ENCODE data around the gene SCAP. TPM values are rescaled to one million over a fixed set of nuclear protein-coding genes. Genes with fewer than 3 reads are reported as not detected.

The SCAP gene
- total and polyA plus RNA-seq, 12 donors = 31.7 to 56.7 (median 40.4) TPM

GRCh38 chr3:47503033-47503432 lies 27.3 kb upstream of the SCAP start:
- no peaks in the 10 kb centered on the region for H3K9me3 ChIP-seq
- H3K27me3 ChIP-seq = no peaks in the 10 kb centered on the region
- DNase-seq = no peak
- H3K4me3 ChIP-seq = no peak overlapping the region
- ATAC-seq = no peak
- no peak overlapping the region for H3K27ac ChIP-seq
- TF ChIP-seq CTCF (IDR thresholded peaks at IDR 0.05) = no peak
- intact Hi-C loops (cut with DNase I) = no loop called here
- WGBS, 2 donors = 78 to 85% methylated on average over 2 of the region's 2 CpGs
- H3K36me3 ChIP-seq = peaks cover 0 to 98% (median 40%) of the 10 kb centered on the region in 9 donors
- no peaks in the 10 kb centered on the region for H3K4me1 ChIP-seq

- ATAC-seq (peak in 1 of 8 donors; percentile 38), DNase-seq (no peak)
- no peak overlapping the region for H3K27ac ChIP-seq
- peaks cover 0 to 89% (median 32%) of the 10 kb centered on the region in 9 donors for H3K36me3 ChIP-seq
- no peaks in the 10 kb centered on the region for H3K9me3 ChIP-seq
- no peaks in the 10 kb centered on the region for H3K27me3 ChIP-seq
- intact Hi-C loops (cut with DNase I) = no loop called here
- H3K4me3 ChIP-seq = no peak overlapping the region
- no peak for TF ChIP-seq CTCF (IDR thresholded peaks at IDR 0.05)
- no peaks in the 10 kb centered on the region for H3K4me1 ChIP-seq
Observed at GRCh38 chr3:47496892-47497291, 21.2 kb upstream of the SCAP start.

- Histone ChIP-seq H3K36me3 (peaks cover 0 to 87% (median 23%) of the 10 kb centered on the region in 9 donors), H3K27ac (no peak overlapping the region), H3K9me3 (no peaks in the 10 kb centered on the region), H3K4me1 (no peaks in the 10 kb centered on the region), H3K27me3 (no peaks in the 10 kb centered on the region), H3K4me3 (no peak overlapping the region)
- 89 to 95% methylated on average over 8 of the region's 8 CpGs for WGBS, 2 donors
- ATAC-seq (no peak), DNase-seq (no peak)
- no peak for TF ChIP-seq CTCF (IDR thresholded peaks at IDR 0.05)
- intact Hi-C loops (cut with DNase I) = no loop called here
Observed at GRCh38 chr3:47495886-47496285, 20.1 kb upstream of the SCAP start.

- no peaks in the 10 kb centered on the region for H3K27me3 ChIP-seq
- H3K4me3 ChIP-seq = no peak overlapping the region
- peaks cover 0 to 83% (median 23%) of the 10 kb centered on the region in 9 donors for H3K36me3 ChIP-seq
- no peak overlapping the region for H3K27ac ChIP-seq
- TF ChIP-seq CTCF (IDR thresholded peaks at IDR 0.05) = no peak
- intact Hi-C loops (cut with DNase I) = no loop called here
- no peaks in the 10 kb centered on the region for H3K4me1 ChIP-seq
- no peaks in the 10 kb centered on the region for H3K9me3 ChIP-seq
- 96 to 98% methylated on average over 4 of the region's 4 CpGs for WGBS, 2 donors
- ATAC-seq (no peak), DNase-seq (no peak)
Observed at GRCh38 chr3:47495111-47495510, 19.4 kb upstream of the SCAP start.

All from heart right ventricle (tissue), 16 donors.